Subcutaneous adipose tissue (tissue), 4 donors: ENCODE measurements around the gene DDR2. TPM values are rescaled to one million over a fixed set of nuclear protein-coding genes. Genes with fewer than 3 reads are reported as not detected.

Experiments used
- total RNA-seq, 4 donors: library from RNA; depleted of rRNA; stranded (reverse); fragments of >200 nt; gene quantifications; one replicate each; pipeline ENCODE4 v1.1.0, GENCODE V29; 2016
- TF ChIP-seq, protein P1 (sequence below): fragments of 450-650 bp; IDR thresholded peaks from one replicate; pipeline ENCODE4 v1.5.1; 2016; ENCODE audit warnings: low read depth, mild to moderate bottlenecking, control low read depth, antibody characterized with exemption, moderate library complexity

Gene DDR2
- total RNA-seq, 4 donors from 2014 or later: 98.7 to 258 (median 200) TPM

- TF ChIP-seq, protein P1, sequence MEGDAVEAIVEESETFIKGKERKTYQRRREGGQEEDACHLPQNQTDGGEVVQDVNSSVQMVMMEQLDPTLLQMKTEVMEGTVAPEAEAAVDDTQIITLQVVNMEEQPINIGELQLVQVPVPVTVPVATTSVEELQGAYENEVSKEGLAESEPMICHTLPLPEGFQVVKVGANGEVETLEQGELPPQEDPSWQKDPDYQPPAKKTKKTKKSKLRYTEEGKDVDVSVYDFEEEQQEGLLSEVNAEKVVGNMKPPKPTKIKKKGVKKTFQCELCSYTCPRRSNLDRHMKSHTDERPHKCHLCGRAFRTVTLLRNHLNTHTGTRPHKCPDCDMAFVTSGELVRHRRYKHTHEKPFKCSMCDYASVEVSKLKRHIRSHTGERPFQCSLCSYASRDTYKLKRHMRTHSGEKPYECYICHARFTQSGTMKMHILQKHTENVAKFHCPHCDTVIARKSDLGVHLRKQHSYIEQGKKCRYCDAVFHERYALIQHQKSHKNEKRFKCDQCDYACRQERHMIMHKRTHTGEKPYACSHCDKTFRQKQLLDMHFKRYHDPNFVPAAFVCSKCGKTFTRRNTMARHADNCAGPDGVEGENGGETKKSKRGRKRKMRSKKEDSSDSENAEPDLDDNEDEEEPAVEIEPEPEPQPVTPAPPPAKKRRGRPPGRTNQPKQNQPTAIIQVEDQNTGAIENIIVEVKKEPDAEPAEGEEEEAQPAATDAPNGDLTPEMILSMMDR: no peak
These were observed 17.3 kb downstream of the DDR2 start for GRCh38 chr1:162649583-162649982.

- TF ChIP-seq, protein P1: no peak
These were observed 22.8 kb downstream of the DDR2 start for GRCh38 chr1:162654915-162655620.

GRCh38 chr1:162656266-162656665 is 24.0 kb downstream of the DDR2 start:
- TF ChIP-seq, protein P1: no peak

DNA sequence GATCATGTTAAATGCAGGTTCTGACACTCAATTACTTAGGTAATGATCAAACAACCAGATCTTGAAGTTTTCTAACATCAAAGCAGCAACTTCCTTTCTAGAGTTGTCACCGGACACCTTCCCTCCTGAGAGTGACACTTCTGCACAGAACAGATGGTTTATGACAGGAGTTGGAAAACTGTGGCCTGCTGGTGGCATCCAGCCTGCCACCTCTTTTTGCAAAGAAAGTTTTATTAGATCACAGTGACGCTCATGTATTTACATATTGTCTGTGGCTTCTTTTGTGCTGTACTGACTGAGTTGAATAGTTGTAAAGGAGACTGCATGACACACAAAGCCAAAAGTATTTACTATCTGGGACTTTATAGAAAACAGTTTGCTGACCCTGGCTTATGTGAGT is 28.3 kb downstream of the DDR2 start:
- TF ChIP-seq, protein P1: no peak

GRCh38 chr1:162661336-162661735 is 29.1 kb downstream of the DDR2 start:
- TF ChIP-seq, protein P1: no peak

DNA sequence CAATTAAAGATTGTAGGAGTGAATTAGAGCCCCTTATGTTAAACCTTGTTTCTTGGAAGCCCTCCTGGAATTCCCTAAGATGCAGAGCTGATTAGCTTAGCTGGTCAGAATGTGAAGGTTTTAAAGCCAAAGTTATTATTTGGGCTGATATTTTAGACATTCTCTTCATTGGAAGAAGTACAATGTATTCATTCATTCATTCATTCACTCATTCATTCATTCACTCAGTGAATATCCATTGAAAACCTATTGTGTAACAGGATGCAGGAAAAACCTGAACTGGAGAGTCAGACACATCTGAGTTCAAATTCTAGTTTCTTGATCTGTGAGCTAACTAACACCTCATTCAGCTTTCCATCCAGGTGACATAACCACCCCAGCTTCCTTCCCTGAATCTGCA is 29.7 kb downstream of the DDR2 start:
- TF ChIP-seq, protein P1: no peak

- TF ChIP-seq, protein P1: no peak
These were observed 30.8 kb downstream of the DDR2 start for GRCh38 chr1:162663086-162663485.
